GM21737 (cell line): ENCODE results near the gene CDC25A.

Experiments used
- ATAC-seq: cut with Tn5 transposase; IDR thresholded peaks from one replicate; pipeline ENCODE4 v1.9.1; 2021; ENCODE audit warnings: mild to moderate bottlenecking, moderate library complexity; ENCODE audit not compliant: unreplicated experiment

The CDC25A gene

GRCh38 chr3:48142316-48142870, 45.8 kb downstream of the CDC25A start:
- ATAC-seq = no peak

- ATAC-seq = no peak
These were observed 46.5 kb downstream of the CDC25A start for GRCh38 chr3:48141604-48142137.

GRCh38 chr3:48140936-48141603, 47.1 kb downstream of the CDC25A start:
- ATAC-seq = no peak

- ATAC-seq = no peak
These were observed 47.9 kb downstream of the CDC25A start for GRCh38 chr3:48140336-48140757.

- ATAC-seq = no peak
These were observed 50.7 kb downstream of the CDC25A start for GRCh38 chr3:48137425-48137999.

- ATAC-seq = no peak
These were observed 52.4 kb downstream of the CDC25A start for GRCh38 chr3:48135552-48136495.

- ATAC-seq = no peak
These were observed 57.8 kb downstream of the CDC25A start for GRCh38 chr3:48130321-48130904.

- no peak for ATAC-seq
These were observed 58.3 kb downstream of the CDC25A start for GRCh38 chr3:48129921-48130320.

DNA sequence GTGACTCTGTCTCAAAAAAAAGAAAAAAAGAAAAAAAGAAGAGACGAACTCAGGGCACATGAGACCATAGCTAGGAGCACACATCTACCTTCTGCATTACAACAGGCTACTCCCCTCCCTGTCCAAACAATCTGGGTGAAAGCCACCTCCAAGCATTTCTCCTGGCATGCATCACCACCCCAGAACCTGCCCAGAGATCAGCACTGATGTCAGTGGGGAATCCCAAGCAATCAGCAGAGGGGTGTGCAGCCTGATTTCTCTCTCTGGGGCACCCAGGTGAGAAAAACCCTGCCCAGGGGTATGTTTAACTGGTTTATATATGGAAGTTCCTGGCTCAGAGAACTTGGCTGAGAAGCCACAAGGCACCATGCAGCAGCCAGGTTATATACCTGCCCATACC, 59.4 kb downstream of the CDC25A start:
- ATAC-seq = no peak

- no peak for ATAC-seq
These were observed 62.2 kb downstream of the CDC25A start for GRCh38 chr3:48125886-48126622.

- ATAC-seq = no peak
These were observed 63.1 kb downstream of the CDC25A start for GRCh38 chr3:48125013-48125705.

DNA sequence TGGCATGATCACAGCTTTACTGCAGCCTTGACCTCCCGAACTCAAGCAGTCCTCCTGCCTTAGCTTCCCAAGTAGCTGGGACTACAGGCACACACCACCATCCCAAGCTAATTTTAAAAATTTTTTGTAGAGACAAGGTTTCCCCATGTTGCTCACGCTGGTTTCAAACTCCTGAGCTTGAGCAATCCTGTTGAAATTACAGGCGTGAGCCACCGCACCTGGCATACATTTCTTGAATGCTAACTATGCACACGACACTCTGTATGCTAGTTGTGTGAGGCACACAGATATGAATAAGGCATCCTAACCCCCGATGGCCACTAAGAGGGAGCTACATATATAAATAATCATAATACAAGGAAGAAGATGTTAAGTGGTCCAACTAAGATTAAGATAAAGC, 64.9 kb downstream of the CDC25A start:
- ATAC-seq = no peak

GRCh38 chr3:48122504-48122903, 65.7 kb downstream of the CDC25A start:
- ATAC-seq = no peak

DNA sequence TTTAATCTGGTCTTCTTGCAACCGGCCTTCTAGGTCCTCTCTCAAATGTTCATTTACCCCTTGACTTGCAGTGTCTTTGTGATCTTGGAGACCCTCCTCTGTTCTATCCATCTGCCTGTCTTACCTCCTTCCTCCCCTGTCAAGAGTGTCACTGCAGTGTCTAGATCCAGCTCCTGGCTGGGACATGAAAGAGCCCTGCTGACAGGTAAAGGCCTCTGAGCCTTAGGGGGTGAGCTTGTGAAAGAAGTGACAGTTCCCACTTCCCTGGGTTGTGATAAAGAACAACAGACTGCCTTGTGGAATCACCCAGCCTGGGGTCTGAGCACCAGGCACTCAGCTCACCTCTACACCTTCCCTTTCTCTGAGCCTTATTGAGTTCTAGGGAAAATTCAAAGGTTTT, 68.0 kb downstream of the CDC25A start:
- ATAC-seq = no peak

- ATAC-seq = no peak
These were observed 68.6 kb downstream of the CDC25A start for GRCh38 chr3:48119505-48120193.

DNA sequence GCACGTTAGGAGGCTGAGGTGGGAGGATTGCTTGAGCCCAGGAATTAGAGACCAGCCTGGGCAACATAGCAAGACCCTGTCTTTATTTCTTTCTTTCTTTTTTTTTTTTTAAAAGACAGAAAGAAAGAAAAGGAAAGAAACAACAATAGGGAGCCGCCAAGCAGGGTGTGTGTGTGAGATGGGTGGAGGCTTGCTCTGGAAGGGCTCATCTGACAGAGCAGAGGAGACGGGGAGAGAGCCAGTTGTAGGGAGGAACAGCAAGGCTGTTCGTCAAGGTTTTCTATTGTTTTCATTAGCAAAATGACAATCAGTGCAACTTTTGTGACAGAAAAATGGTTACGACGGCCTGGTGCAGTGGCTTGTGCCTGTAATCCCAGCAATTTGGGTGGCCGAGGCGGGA, 69.3 kb downstream of the CDC25A start:
- no peak for ATAC-seq

- ATAC-seq = no peak
These were observed 69.9 kb downstream of the CDC25A start for GRCh38 chr3:48118322-48118721.

- no peak for ATAC-seq
These were observed 75.4 kb downstream of the CDC25A start for GRCh38 chr3:48112813-48113212.
